Panc1 (cell line): ENCODE measurements around the gene KRTAP5-9. TPM values are rescaled to one million over a fixed set of nuclear protein-coding genes. Genes with fewer than 3 reads are reported as not detected.
"Not testable (repeated sequence)": the region's sequence is repeated elsewhere in the genome, so short reads cannot be mapped to it uniquely, and the experiment has no call there.

ENCODE experiments used
- ATAC-seq: fragments of 200-7000 bp; cut with Tn5 transposase; 2 replicates; pipeline ENCODE4 v1.9.1; 2020; ENCODE audit warnings: mild to moderate bottlenecking, moderate library complexity
- BruUV-seq: library from RNA; stranded (reverse); fragments of 400-500 nt; replicated peaks from 2 replicates; lab custom pipeline; 2021; lab: Mats Ljungman, UMichigan
- CTCF ChIA-PET: fragments of 300-600 bp; sonication (Branson Sonifier 250); formaldehyde crosslinking; loops from one replicate; lab custom pipeline; 2022; ENCODE audit warnings: antibody characterized with exemption; lab: Charles Lee
- POLR2A ChIA-PET: fragments of 300-600 bp; sonication (Branson Sonifier 250); formaldehyde crosslinking; loops from one replicate; lab custom pipeline; 2022; ENCODE audit warnings: antibody characterized with exemption; lab: Charles Lee
- DNase-seq: peaks from one replicate; pipeline ENCODE4 v3.0.0-alpha.2; 2010; ENCODE audit warnings: low read depth, low spot score
- H3K27ac ChIP-seq: 2 replicates; pipeline ENCODE4 v1.5.1; 2011; ENCODE audit warnings: mild to moderate bottlenecking, low read length, inconsistent platforms
- H3K27me3 ChIP-seq: fragments of 200-500 bp; sonication (Bioruptor generic); 2 replicates; pipeline ENCODE4 v1.6.0; 2014; ENCODE audit warnings: low read length, inconsistent platforms; ENCODE audit not compliant: control insufficient read depth, insufficient read depth
- H3K36me3 ChIP-seq: fragments of 200-500 bp; sonication (Bioruptor generic); 2 replicates; pipeline ENCODE4 v1.5.1; 2014; ENCODE audit warnings: inconsistent platforms, mild to moderate bottlenecking, low read length, moderate library complexity; ENCODE audit not compliant: control insufficient read depth, insufficient read depth
- H3K4me1 ChIP-seq: 2 replicates; pipeline ENCODE4 v1.5.1; 2011; ENCODE audit warnings: inconsistent platforms, mild to moderate bottlenecking, low read length, moderate library complexity; ENCODE audit not compliant: control insufficient read depth, insufficient read depth
- H3K4me3 ChIP-seq, 2 experiments: 2 replicates each; pipeline ENCODE4 v1.5.1; 2011 to 2012; ENCODE audit warnings: low read depth in 2 of 2, low read length in 2 of 2, mild to moderate bottlenecking in 2 of 2, inconsistent platforms in 1 of 2, moderate library complexity in 1 of 2
- H3K9me3 ChIP-seq: fragments of 200-500 bp; sonication (Bioruptor generic); 2 replicates; pipeline ENCODE4 v1.5.1; 2014; ENCODE audit warnings: low read depth, mild to moderate bottlenecking, inconsistent platforms, low read length, moderate library complexity; ENCODE audit not compliant: control insufficient read depth, insufficient read depth
- POLR2AphosphoS5 ChIP-seq: IDR thresholded peaks from 2 replicates; pipeline ENCODE4 v1.6.1; 2012; ENCODE audit warnings: mild to moderate bottlenecking, low read depth, low read length, moderate library complexity
- SIN3A ChIP-seq: IDR thresholded peaks from 2 replicates; pipeline ENCODE4 v1.6.1; 2012; ENCODE audit warnings: low read depth, mild to moderate bottlenecking, low read length, moderate library complexity, borderline replicate concordance; ENCODE audit not compliant: insufficient read depth
- in situ Hi-C: cut with HindIII; loops from 2 replicates; pipeline ENCODE4 v1.10.0; 2016; ENCODE audit warnings: low sequenced_read_pairs, low pct_unique_long_range_greater_than_20kb
- intact Hi-C: fragments of 100-400 bp; cut with micrococcal nuclease; formaldehyde crosslinking; loops from one replicate; pipeline ENCODE4 v1.10.0; 2022; ENCODE audit not compliant: unreplicated experiment
- total RNA-seq: library from RNA; stranded (reverse); gene quantifications from one replicate; pipeline ENCODE4 v1.2.1, GENCODE V29; 2021; ENCODE audit not compliant: unreplicated experiment
- TF ChIP-seq, protein P1 (sequence below): fragments of 450-650 bp; IDR thresholded peaks from 2 replicates; pipeline ENCODE4 v1.5.1; 2017; ENCODE audit warnings: mild to moderate bottlenecking
- TF ChIP-seq, protein P2 (sequence below), 2 experiments: IDR thresholded peaks; 2 replicates each; pipeline ENCODE4 v1.6.1; 2011 to 2012; ENCODE audit warnings: low read depth in 2 of 2, control low read depth in 1 of 2, low read length in 1 of 2, mild to moderate bottlenecking in 1 of 2, moderate library complexity in 1 of 2; ENCODE audit not compliant: insufficient read depth in 1 of 2

The KRTAP5-9 gene
- total RNA-seq, 1 experiment from 2014 or later, result not detected

DNA sequence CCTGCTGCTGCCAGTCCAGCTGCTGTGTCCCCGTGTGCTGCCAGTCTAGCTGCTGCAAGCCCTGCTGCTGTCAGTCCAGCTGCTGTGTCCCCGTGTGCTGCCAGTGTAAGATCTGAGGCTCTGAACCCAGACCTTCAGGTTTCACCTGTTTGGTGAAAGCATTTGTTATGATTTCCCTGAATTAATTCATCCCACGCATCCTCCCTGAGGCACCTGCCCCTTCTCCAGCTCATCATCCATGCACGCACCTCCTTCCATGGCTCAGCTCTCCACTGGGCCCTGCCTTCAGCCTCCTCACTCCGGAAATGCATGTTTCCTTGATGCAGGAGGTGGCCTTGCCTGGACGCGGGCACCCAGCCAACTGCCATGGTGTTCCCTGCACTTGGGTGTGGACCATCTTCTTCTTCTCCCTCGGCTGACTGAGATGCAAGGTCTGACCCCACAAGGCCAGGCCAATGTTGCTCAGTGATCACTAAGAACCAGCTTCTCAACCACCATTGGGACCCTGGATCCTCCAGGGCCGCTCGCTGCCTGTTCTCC is 17.9 kb downstream of the KRTAP5-9 start:
- ChIA-PET CTCF (interaction anchor here (1.0 kb wide), 1 partner anchor 14 kb away, joined by 5 read pairs; no protein-coding TSS in a partner anchor), POLR2A (interaction anchor here (0.6 kb wide), 1 partner anchor 348 kb away, joined by 4 read pairs; no protein-coding TSS in a partner anchor)
- DNase-seq (no peak), ATAC-seq (no peak)
- TF ChIP-seq, protein P1, sequence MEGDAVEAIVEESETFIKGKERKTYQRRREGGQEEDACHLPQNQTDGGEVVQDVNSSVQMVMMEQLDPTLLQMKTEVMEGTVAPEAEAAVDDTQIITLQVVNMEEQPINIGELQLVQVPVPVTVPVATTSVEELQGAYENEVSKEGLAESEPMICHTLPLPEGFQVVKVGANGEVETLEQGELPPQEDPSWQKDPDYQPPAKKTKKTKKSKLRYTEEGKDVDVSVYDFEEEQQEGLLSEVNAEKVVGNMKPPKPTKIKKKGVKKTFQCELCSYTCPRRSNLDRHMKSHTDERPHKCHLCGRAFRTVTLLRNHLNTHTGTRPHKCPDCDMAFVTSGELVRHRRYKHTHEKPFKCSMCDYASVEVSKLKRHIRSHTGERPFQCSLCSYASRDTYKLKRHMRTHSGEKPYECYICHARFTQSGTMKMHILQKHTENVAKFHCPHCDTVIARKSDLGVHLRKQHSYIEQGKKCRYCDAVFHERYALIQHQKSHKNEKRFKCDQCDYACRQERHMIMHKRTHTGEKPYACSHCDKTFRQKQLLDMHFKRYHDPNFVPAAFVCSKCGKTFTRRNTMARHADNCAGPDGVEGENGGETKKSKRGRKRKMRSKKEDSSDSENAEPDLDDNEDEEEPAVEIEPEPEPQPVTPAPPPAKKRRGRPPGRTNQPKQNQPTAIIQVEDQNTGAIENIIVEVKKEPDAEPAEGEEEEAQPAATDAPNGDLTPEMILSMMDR, result no peak
- no peak for TF ChIP-seq SIN3A
- TF ChIP-seq, protein P2, sequence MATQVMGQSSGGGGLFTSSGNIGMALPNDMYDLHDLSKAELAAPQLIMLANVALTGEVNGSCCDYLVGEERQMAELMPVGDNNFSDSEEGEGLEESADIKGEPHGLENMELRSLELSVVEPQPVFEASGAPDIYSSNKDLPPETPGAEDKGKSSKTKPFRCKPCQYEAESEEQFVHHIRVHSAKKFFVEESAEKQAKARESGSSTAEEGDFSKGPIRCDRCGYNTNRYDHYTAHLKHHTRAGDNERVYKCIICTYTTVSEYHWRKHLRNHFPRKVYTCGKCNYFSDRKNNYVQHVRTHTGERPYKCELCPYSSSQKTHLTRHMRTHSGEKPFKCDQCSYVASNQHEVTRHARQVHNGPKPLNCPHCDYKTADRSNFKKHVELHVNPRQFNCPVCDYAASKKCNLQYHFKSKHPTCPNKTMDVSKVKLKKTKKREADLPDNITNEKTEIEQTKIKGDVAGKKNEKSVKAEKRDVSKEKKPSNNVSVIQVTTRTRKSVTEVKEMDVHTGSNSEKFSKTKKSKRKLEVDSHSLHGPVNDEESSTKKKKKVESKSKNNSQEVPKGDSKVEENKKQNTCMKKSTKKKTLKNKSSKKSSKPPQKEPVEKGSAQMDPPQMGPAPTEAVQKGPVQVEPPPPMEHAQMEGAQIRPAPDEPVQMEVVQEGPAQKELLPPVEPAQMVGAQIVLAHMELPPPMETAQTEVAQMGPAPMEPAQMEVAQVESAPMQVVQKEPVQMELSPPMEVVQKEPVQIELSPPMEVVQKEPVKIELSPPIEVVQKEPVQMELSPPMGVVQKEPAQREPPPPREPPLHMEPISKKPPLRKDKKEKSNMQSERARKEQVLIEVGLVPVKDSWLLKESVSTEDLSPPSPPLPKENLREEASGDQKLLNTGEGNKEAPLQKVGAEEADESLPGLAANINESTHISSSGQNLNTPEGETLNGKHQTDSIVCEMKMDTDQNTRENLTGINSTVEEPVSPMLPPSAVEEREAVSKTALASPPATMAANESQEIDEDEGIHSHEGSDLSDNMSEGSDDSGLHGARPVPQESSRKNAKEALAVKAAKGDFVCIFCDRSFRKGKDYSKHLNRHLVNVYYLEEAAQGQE (IDR thresholded peaks at IDR 0.05; ENCODE audit: insufficient read depth in 1 of 2, low read depth in 2 of 2, low read length in 1 of 2), result no peak
- no peak for TF ChIP-seq POLR2AphosphoS5
- no TSS peak for BruUV-seq
- in situ Hi-C loops (no loop called here), intact Hi-C loops (no loop called here)
- Histone ChIP-seq H3K27me3 (peaks cover 10% of the 10 kb centered on the region; the same call in 1 of the 2 replicates), H3K27ac (no peak overlapping the region), H3K4me3 (no peak overlapping the region), H3K4me1 (peaks cover 2% of the 10 kb centered on the region; the same call in 1 of the 2 replicates), H3K36me3 (no peaks in the 10 kb centered on the region), H3K9me3 (no peaks in the 10 kb centered on the region)

DNA sequence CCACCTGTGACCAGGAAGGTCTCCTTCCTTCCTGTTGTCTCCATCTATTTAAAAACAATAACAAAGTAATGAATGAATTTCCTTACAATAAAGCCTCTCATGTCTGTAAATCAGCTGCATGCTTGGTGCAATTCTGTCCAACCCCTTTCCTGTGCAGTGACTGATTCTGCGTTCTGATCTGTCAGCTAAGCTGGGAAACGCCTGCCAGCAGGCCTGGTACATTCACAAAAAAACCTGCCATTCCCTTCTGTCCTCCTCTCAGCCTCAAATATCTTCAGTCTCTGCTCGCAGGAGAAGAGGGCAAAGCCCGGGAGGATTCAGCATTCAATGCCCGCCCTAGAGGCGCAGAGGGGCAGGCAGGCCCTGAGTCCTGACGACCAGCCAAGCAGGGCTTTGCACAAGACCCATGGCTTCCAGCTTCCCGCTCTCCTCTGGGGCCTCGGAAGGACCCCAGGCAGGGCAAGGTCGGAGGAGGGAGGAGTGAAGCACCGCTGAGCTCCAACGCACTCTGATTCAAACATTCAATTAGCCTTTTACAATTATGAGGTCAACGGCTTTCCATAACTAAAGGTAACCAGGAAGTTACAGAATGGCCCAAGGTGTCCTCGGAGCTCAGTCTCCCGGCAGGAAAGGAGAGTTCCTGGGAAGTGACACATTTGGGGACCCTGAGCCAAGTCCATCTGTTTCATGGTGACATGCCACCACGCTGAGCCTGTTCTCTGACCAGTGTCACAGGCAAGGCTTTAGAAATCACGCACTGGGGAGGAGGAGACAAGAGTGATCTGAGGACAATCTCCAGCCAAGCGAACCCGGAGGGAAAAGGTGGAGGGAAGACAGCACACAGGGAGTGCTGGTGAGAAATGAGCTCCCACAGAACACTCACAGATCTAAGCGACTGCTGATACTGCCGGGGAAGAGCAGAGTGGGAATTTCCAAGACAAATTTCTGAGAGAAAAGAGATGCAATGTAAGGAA is 18.7 kb downstream of the KRTAP5-9 start:
- in situ Hi-C loops, DNase-seq, H3K36me3 ChIP-seq, ATAC-seq, H3K9me3 ChIP-seq, BruUV-seq, intact Hi-C loops, H3K27ac ChIP-seq, H3K4me1 ChIP-seq, H3K4me3 ChIP-seq: not testable (repeated sequence)
- H3K27me3 ChIP-seq, result peaks cover 10% of the 10 kb centered on the region; the same call in 1 of the 2 replicates
- ChIA-PET CTCF (interaction anchor here (1.0 kb wide), 1 partner anchor 13 kb away, joined by 5 read pairs; no protein-coding TSS in a partner anchor), POLR2A (interaction anchor here (0.6 kb wide), 1 partner anchor 347 kb away, joined by 4 read pairs; no protein-coding TSS in a partner anchor)
